ENCODE results near the gene CPT2.

Gene CPT2

DNA sequence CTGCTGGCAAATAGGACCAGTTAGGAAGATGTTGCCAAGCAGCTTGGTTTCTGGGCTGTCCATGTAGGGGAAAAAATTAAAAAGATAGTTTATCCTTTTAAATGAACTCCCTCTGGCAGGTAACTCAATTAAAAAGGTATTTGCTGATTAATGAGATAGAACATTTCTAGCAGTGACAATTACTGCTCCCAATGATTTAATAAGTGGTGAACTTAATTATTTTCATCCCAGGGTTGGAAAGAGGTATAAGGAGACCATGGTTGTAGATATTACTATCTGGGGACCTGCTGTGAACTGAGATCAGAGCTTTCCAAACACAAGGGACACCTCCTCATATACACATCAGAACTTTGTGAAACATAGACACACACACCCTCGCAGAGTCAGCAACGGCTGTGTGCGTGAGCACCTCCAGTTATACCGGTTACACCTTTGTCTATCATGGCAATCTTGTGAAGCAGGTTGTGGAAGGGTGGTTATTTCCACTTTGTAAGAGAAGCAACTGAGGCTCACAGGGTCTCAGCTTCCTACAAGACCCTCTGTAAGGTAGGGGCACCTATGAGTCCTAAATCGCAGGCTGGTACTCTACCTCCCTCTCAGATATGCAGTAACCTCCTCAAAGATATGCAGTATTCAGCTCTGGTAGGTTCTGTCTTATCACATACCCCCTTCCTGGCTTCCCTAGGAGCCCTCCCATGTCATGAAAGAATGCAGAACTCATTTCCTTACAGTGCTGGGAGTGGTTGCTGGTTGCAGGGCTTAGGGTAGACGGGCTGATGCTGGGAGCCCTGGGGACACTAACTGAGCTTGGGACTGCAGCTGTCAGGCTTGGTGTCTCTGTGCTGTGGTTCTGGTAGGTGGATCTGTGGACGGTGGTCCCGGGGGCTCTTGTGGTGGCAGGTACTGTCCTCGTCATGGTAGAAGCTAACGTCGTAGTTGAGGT, 60.2 kb downstream of the CPT2 start:
- H3K27me3 ChIP-seq (ENCODE audit: control insufficient read depth in 1 of 2, insufficient read depth in 2 of 2, low read length in 2 of 2): no peaks in the 10 kb centered on the region
- no peak overlapping the region for H3K9ac ChIP-seq (ENCODE audit: low read length)
- H3K36me3 ChIP-seq (ENCODE audit: insufficient read depth, low read length): no peaks in the 10 kb centered on the region
- no peaks in the 10 kb centered on the region for H3K9me3 ChIP-seq (ENCODE audit: low read length)
- no peak overlapping the region for H3K4me3 ChIP-seq (ENCODE audit: low read depth in 1 of 2, low read length in 2 of 2)
- H3K4me1 ChIP-seq (ENCODE audit: insufficient read depth, low read length): no peaks in the 10 kb centered on the region
- H3K27ac ChIP-seq (ENCODE audit: low read depth, low read length): no peak overlapping the region

GRCh38 chr1:53257454-53258081, 60.9 kb downstream of the CPT2 start:
- H3K4me3 ChIP-seq (ENCODE audit: low read depth in 1 of 2, low read length in 2 of 2): no peak overlapping the region
- no peaks in the 10 kb centered on the region for H3K36me3 ChIP-seq (ENCODE audit: insufficient read depth, low read length)
- no peaks in the 10 kb centered on the region for H3K9me3 ChIP-seq (ENCODE audit: low read length)
- H3K4me1 ChIP-seq (ENCODE audit: insufficient read depth, low read length): no peaks in the 10 kb centered on the region
- H3K9ac ChIP-seq (ENCODE audit: low read length): no peak overlapping the region
- H3K27ac ChIP-seq (ENCODE audit: low read depth, low read length): no peak overlapping the region
- no peaks in the 10 kb centered on the region for H3K27me3 ChIP-seq (ENCODE audit: control insufficient read depth in 1 of 2, insufficient read depth in 2 of 2, low read length in 2 of 2)

- Histone ChIP-seq H3K9ac (ENCODE audit: low read length) (no peak overlapping the region), H3K4me3 (ENCODE audit: low read depth in 1 of 2, low read length in 2 of 2) (no peak overlapping the region), H3K4me1 (ENCODE audit: insufficient read depth, low read length) (no peaks in the 10 kb centered on the region), H3K27ac (ENCODE audit: low read depth, low read length) (no peak overlapping the region), H3K9me3 (ENCODE audit: low read length) (no peaks in the 10 kb centered on the region), H3K27me3 (ENCODE audit: control insufficient read depth in 1 of 2, insufficient read depth in 2 of 2, low read length in 2 of 2) (no peaks in the 10 kb centered on the region), H3K36me3 (ENCODE audit: insufficient read depth, low read length) (no peaks in the 10 kb centered on the region)
These were observed 61.6 kb downstream of the CPT2 start for GRCh38 chr1:53258216-53258615.

GRCh38 chr1:53259932-53260331, 63.3 kb downstream of the CPT2 start:
- no peaks in the 10 kb centered on the region for H3K36me3 ChIP-seq (ENCODE audit: insufficient read depth, low read length)
- H3K9ac ChIP-seq (ENCODE audit: low read length): no peak overlapping the region

DNA sequence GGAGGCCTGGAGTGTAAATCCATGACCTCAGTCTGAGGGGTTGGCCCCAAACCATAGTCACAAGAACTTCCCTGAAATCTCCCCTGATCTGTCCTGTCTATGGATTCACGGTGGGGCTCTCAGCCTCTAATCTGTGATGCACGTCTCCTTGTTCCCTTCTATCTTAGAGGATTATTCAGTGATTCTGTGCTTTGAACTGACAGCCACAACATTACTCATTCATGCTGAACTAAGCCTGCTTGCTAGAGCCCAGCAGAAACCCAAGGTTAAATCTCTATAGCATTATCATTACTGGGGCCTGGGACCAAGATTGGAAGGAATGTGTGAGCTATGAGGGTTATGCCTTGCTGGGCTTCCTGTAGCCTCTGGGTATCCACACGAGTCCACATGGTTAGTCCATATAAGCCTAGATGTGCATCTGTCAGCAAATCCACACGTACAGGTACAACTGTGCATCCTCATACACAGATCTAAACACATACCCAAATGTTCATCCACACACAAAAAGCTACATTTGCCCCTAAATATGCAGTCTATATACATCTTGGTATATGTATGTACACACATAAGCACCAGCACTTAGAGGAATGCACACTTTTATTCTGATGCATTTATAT, 64.1 kb downstream of the CPT2 start:
- Histone ChIP-seq H3K9ac (ENCODE audit: low read length) (no peak overlapping the region), H3K36me3 (ENCODE audit: insufficient read depth, low read length) (no peaks in the 10 kb centered on the region), H3K27me3 (ENCODE audit: control insufficient read depth in 1 of 2, insufficient read depth in 2 of 2, low read length in 2 of 2) (no peaks in the 10 kb centered on the region), H3K4me1 (ENCODE audit: insufficient read depth, low read length) (no peaks in the 10 kb centered on the region), H3K27ac (ENCODE audit: low read depth, low read length) (no peak overlapping the region), H3K9me3 (ENCODE audit: low read length) (no peaks in the 10 kb centered on the region), H3K4me3 (ENCODE audit: low read depth in 1 of 2, low read length in 2 of 2) (no peak overlapping the region)

More at GRCh38 chr1:53259932-53260331, 63.3 kb downstream of the CPT2 start:
- Histone ChIP-seq H3K9me3 (ENCODE audit: low read length) (no peaks in the 10 kb centered on the region), H3K4me3 (ENCODE audit: low read depth in 1 of 2, low read length in 2 of 2) (no peak overlapping the region), H3K4me1 (ENCODE audit: insufficient read depth, low read length) (no peaks in the 10 kb centered on the region), H3K27me3 (ENCODE audit: control insufficient read depth in 1 of 2, insufficient read depth in 2 of 2, low read length in 2 of 2) (no peaks in the 10 kb centered on the region), H3K27ac (ENCODE audit: low read depth, low read length) (no peak overlapping the region)

- H3K4me1 ChIP-seq (ENCODE audit: insufficient read depth, low read length): no peaks in the 10 kb centered on the region
- no peaks in the 10 kb centered on the region for H3K36me3 ChIP-seq (ENCODE audit: insufficient read depth, low read length)
- H3K9ac ChIP-seq (ENCODE audit: low read length): no peak overlapping the region
- no peaks in the 10 kb centered on the region for H3K27me3 ChIP-seq (ENCODE audit: control insufficient read depth in 1 of 2, insufficient read depth in 2 of 2, low read length in 2 of 2)
- H3K9me3 ChIP-seq (ENCODE audit: low read length): no peaks in the 10 kb centered on the region
- H3K4me3 ChIP-seq (ENCODE audit: low read depth in 1 of 2, low read length in 2 of 2): no peak overlapping the region
- H3K27ac ChIP-seq (ENCODE audit: low read depth, low read length): no peak overlapping the region
These were observed 65.4 kb downstream of the CPT2 start for GRCh38 chr1:53262000-53262399.
